GM13977 (cell line): Measurements from ENCODE around the gene ZNF219.

Source experiments
- DNase-seq: peaks from one replicate; pipeline ENCODE4 v3.0.0; 2012; ENCODE audit warnings: low spot score
- CTCF ChIP-seq: IDR thresholded peaks from 2 replicates; pipeline ENCODE4 v1.5.1; 2012; ENCODE audit warnings: mild to moderate bottlenecking, control low read depth; ENCODE audit not compliant: insufficient read depth; ENCODE audit errors: extremely low read depth, missing control alignments
- in situ Hi-C: fragments of 300-500 bp; cut with MboI; formaldehyde crosslinking; loops from one replicate; pipeline ENCODE4 v1.12.0; 2022; ENCODE audit warnings: low sequenced_read_pairs, low pct_unique_long_range_greater_than_20kb, mixed read lengths, inconsistent platforms; ENCODE audit not compliant: unreplicated experiment

ZNF219 gene

GRCh38 chr14:21057803-21058675 lies 40.4 kb downstream of the ZNF219 start, which contains the start of gene RNASE8:
TSS of gene RNASE8 (plus strand) at chr14:21057822. CDS start at chr14:21057893, 71 bp downstream.
- no peak for TF ChIP-seq CTCF
- in situ Hi-C loops = no loop called here
- DNase-seq = no peak

GRCh38 chr14:21056520-21057163 lies 41.8 kb downstream of the ZNF219 start:
- no peak for DNase-seq
- TF ChIP-seq CTCF = no peak
- in situ Hi-C loops = no loop called here

- TF ChIP-seq CTCF = no peak
- DNase-seq = no peak
- in situ Hi-C loops = no loop called here
Measured at GRCh38 chr14:21055432-21056117, 42.9 kb downstream of the ZNF219 start.

- in situ Hi-C loops = no loop called here
- no peak for TF ChIP-seq CTCF
- no peak for DNase-seq
Measured at GRCh38 chr14:21054768-21055145, 43.7 kb downstream of the ZNF219 start.

GRCh38 chr14:21054123-21054767 lies 44.2 kb downstream of the ZNF219 start:
- TF ChIP-seq CTCF = no peak

More at GRCh38 chr14:21054123-21054767, 44.2 kb downstream of the ZNF219 start:
- in situ Hi-C loops = no loop called here
- no peak for DNase-seq
